H9 (cell line): ENCODE results near the gene ZNF382. TPM values are rescaled to one million over a fixed set of nuclear protein-coding genes. Genes with fewer than 3 reads are reported as not detected.

Experiments used
- DNase-seq: peaks from one replicate; pipeline ENCODE4 v3.0.0-alpha.2; 2017
- H2AFZ ChIP-seq: one replicate; pipeline ENCODE4 v1.6.1; 2013; ENCODE audit warnings: mild to moderate bottlenecking, low read length, control low read depth, moderate library complexity
- H2AK5ac ChIP-seq: 2 replicates; pipeline ENCODE4 v1.6.1; 2013; ENCODE audit warnings: low read length, control low read depth, mixed read lengths; ENCODE audit not compliant: insufficient read length
- H2BK120ac ChIP-seq: one replicate; pipeline ENCODE4 v1.6.1; 2013; ENCODE audit warnings: low read depth, mild to moderate bottlenecking, low read length, control low read depth, inconsistent platforms; ENCODE audit not compliant: poor library complexity, severe bottlenecking
- H2BK12ac ChIP-seq: 2 replicates; pipeline ENCODE4 v1.6.1; 2013; ENCODE audit warnings: low read length, control low read depth, mixed read lengths, low read depth; ENCODE audit not compliant: insufficient read length
- H2BK15ac ChIP-seq: 2 replicates; pipeline ENCODE4 v1.6.1; 2013; ENCODE audit warnings: low read depth, low read length, control low read depth
- H2BK20ac ChIP-seq: one replicate; pipeline ENCODE4 v1.6.1; 2013; ENCODE audit warnings: low read depth, mild to moderate bottlenecking, low read length, control low read depth, inconsistent platforms; ENCODE audit not compliant: poor library complexity, severe bottlenecking
- H2BK5ac ChIP-seq: 2 replicates; pipeline ENCODE4 v1.6.1; 2013; ENCODE audit warnings: low read length, control low read depth, mixed read lengths; ENCODE audit not compliant: insufficient read length
- H3K14ac ChIP-seq: 2 replicates; pipeline ENCODE4 v1.6.1; 2013; ENCODE audit warnings: low read length, control low read depth; ENCODE audit not compliant: insufficient read depth
- H3K18ac ChIP-seq: 2 replicates; pipeline ENCODE4 v1.6.1; 2013; ENCODE audit warnings: low read depth, mild to moderate bottlenecking, mixed read lengths, low read length, control low read depth; ENCODE audit not compliant: insufficient read length
- H3K23ac ChIP-seq: 2 replicates; pipeline ENCODE4 v1.6.1; 2013; ENCODE audit warnings: low read length, control low read depth, mixed read lengths, low read depth; ENCODE audit not compliant: insufficient read length
- H3K23me2 ChIP-seq: 2 replicates; pipeline ENCODE4 v1.6.1; 2013; ENCODE audit warnings: low read depth, mild to moderate bottlenecking, mixed read lengths, low read length, control low read depth; ENCODE audit not compliant: insufficient read length, poor library complexity, severe bottlenecking
- H3K27ac ChIP-seq: 2 replicates; pipeline ENCODE4 v1.5.1; 2013; ENCODE audit warnings: low read length, control low read depth, mixed read lengths, low read depth; ENCODE audit not compliant: insufficient read length
- H3K27me3 ChIP-seq: 2 replicates; pipeline ENCODE4 v1.6.1; 2013; ENCODE audit warnings: low read length, control low read depth, inconsistent platforms; ENCODE audit not compliant: insufficient read depth
- H3K4ac ChIP-seq: 2 replicates; pipeline ENCODE4 v1.6.1; 2013; ENCODE audit warnings: low read depth, mild to moderate bottlenecking, control low read depth, inconsistent platforms, low read length, moderate library complexity
- H3K4me1 ChIP-seq: 2 replicates; pipeline ENCODE4 v1.6.1; 2013; ENCODE audit warnings: low read length, control low read depth, inconsistent platforms; ENCODE audit not compliant: insufficient read depth
- H3K4me2 ChIP-seq: 2 replicates; pipeline ENCODE4 v1.6.1; 2013; ENCODE audit warnings: low read length, control low read depth, mixed read lengths; ENCODE audit not compliant: insufficient read length, insufficient read depth
- H3K56ac ChIP-seq: 2 replicates; pipeline ENCODE4 v1.6.1; 2013; ENCODE audit warnings: low read depth, mild to moderate bottlenecking, mixed read lengths, low read length, control low read depth; ENCODE audit not compliant: insufficient read length
- H3K79me1 ChIP-seq: 2 replicates; pipeline ENCODE4 v1.6.1; 2013; ENCODE audit warnings: low read depth, mild to moderate bottlenecking, moderate library complexity, low read length, control low read depth, inconsistent platforms; ENCODE audit not compliant: insufficient read depth, poor library complexity, severe bottlenecking
- H3K79me2 ChIP-seq: 2 replicates; pipeline ENCODE4 v1.6.1; 2013; ENCODE audit warnings: low read length, control low read depth, inconsistent platforms; ENCODE audit not compliant: insufficient read depth
- H3K9ac ChIP-seq: 2 replicates; pipeline ENCODE4 v1.6.1; 2013; ENCODE audit warnings: low read length, control low read depth, mixed read lengths; ENCODE audit not compliant: insufficient read length; ENCODE audit errors: extremely low read depth
- H3K9me3 ChIP-seq: one replicate; pipeline ENCODE4 v1.6.1; 2013; ENCODE audit warnings: low read depth, low read length, inconsistent platforms; ENCODE audit not compliant: control insufficient read depth
- H3T11ph ChIP-seq: one replicate; pipeline ENCODE4 v1.6.1; 2013; ENCODE audit warnings: mild to moderate bottlenecking, low read length, control low read depth, inconsistent platforms
- H4K20me1 ChIP-seq: one replicate; pipeline ENCODE4 v1.6.1; 2013; ENCODE audit not compliant: control insufficient read depth, insufficient read length, insufficient read depth
- H4K5ac ChIP-seq: 2 replicates; pipeline ENCODE4 v1.6.1; 2013; ENCODE audit warnings: low read depth, mild to moderate bottlenecking, mixed read lengths, low read length, control low read depth; ENCODE audit not compliant: insufficient read length
- H4K8ac ChIP-seq: replicated peaks from 2 replicates; pipeline ENCODE4 v1.6.1; 2013; ENCODE audit warnings: low read length, control low read depth, mixed read lengths, low read depth; ENCODE audit not compliant: insufficient read length
- H4K91ac ChIP-seq: 2 replicates; pipeline ENCODE4 v1.6.1; 2013; ENCODE audit warnings: low read depth, mild to moderate bottlenecking, moderate library complexity, mixed read lengths, low read length, control low read depth; ENCODE audit not compliant: insufficient read length
- H3K27ac Mint-ChIP-seq, 3 experiments: 2 replicates in 2 of 3; 3 replicates in 1 of 3; pipeline ENCODE4 v1.8.0; 2020 to 2021; ENCODE audit warnings: mixed read lengths in 3 of 3, mild to moderate bottlenecking in 1 of 3, moderate library complexity in 1 of 3
- H3K27me3 Mint-ChIP-seq: 2 replicates; pipeline ENCODE4 v1.8.0; 2021; ENCODE audit warnings: low read depth, mild to moderate bottlenecking, moderate library complexity, mixed read lengths
- H3K36me3 Mint-ChIP-seq, 3 experiments: 2 replicates in 2 of 3; 3 replicates in 1 of 3; pipeline ENCODE4 v1.8.0; 2020 to 2021; ENCODE audit warnings: low read depth in 3 of 3, mixed read lengths in 3 of 3; ENCODE audit not compliant: insufficient read depth in 1 of 3
- H3K4me1 Mint-ChIP-seq, 2 experiments: 2 replicates each; pipeline ENCODE4 v1.8.0; 2020; ENCODE audit warnings: mixed read lengths in 2 of 2
- H3K4me3 Mint-ChIP-seq, 2 experiments: 2 replicates in 1 of 2; 3 replicates in 1 of 2; pipeline ENCODE4 v1.8.0; 2020 to 2021; ENCODE audit warnings: mild to moderate bottlenecking in 2 of 2, mixed read lengths in 2 of 2, moderate library complexity in 1 of 2
- H3K9me3 Mint-ChIP-seq, 2 experiments: 2 replicates in 1 of 2; 3 replicates in 1 of 2; pipeline ENCODE4 v1.8.0; 2020; ENCODE audit warnings: mild to moderate bottlenecking in 2 of 2, mixed read lengths in 2 of 2, moderate library complexity in 1 of 2
- CTCF ChIP-seq: fragments of 200-600 bp; sonication (generic); conservative IDR thresholded peaks from 3 replicates; pipeline ENCODE4 v1.8.0; 2021; ENCODE audit warnings: antibody characterized with exemption, mild to moderate bottlenecking
- WGBS: extraction: QIAGEN DNeasy Blood & Tissue Kit; methylation state at CpG from one replicate; pipeline ENCODE4 v1.1.7; 2013; ENCODE audit warnings: missing lambda C conversion rate, low lambda C conversion rate, mixed read lengths; ENCODE audit not compliant: insufficient read length; ENCODE audit errors: extremely low coverage; 5-methylcytosine and 5-hydroxymethylcytosine counted together
- total RNA-seq: library from RNA; stranded (reverse); gene quantifications from 2 replicates; pipeline ENCODE4 v1.2.1, GENCODE V29; 2021

ZNF382 gene
- total RNA-seq, 1 experiment from 2014 or later = 10.8 TPM

DNA sequence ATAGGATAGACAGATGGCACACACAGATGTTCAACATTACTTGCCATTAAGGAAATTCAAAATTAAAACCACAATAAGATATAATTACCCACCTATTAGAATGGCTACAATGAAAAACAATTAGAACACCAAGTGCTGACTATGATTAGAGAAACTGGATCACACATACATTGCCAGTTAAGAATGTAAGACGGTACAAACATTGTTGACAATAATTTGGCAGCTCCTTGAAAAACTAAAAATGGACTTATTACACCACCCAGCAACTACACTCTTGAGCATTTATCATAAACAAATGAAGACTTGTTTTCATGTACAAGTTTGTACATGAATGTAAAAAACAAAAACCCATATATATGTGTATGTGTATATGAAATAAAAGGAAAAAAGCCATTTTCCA is 47.8 kb downstream of the ZNF382 start:
- Mint-ChIP-seq H3K4me3 (no peak overlapping the region), H3K27ac (no peak overlapping the region), H3K9me3 (peaks cover 50 to 66% of the 10 kb centered on the region in 2 experiments), H3K36me3 (peaks cover 63 to 83% (median 74%) of the 10 kb centered on the region in 3 experiments), H3K4me1 (no peaks in the 10 kb centered on the region), H3K27me3 (no peaks in the 10 kb centered on the region)
- H4K91ac ChIP-seq = no peak overlapping the region
- no peak overlapping the region for H3K18ac ChIP-seq
- no peaks in the 10 kb centered on the region for H3K79me1 ChIP-seq
- no peak overlapping the region for H2BK15ac ChIP-seq
- no peak for TF ChIP-seq CTCF
- H3T11ph ChIP-seq = no peak overlapping the region
- peaks cover 12% of the 10 kb centered on the region for H3K9me3 ChIP-seq
- no peaks in the 10 kb centered on the region for H3K23me2 ChIP-seq
- no peaks in the 10 kb centered on the region for H4K20me1 ChIP-seq
- H3K56ac ChIP-seq = no peak overlapping the region
- no peak overlapping the region for H2AFZ ChIP-seq
- H2BK12ac ChIP-seq = no peak overlapping the region
- H4K8ac ChIP-seq = no peak overlapping the region
- DNase-seq = no peak
- no peak overlapping the region for H2BK5ac ChIP-seq
- no peak overlapping the region for H2BK120ac ChIP-seq
- no peak overlapping the region for H3K4ac ChIP-seq
- H2BK20ac ChIP-seq = no peak overlapping the region
- no peak overlapping the region for H3K23ac ChIP-seq
- no peak overlapping the region for H2AK5ac ChIP-seq
- H3K9ac ChIP-seq = no peak overlapping the region
- H3K27ac ChIP-seq = no peak overlapping the region
- no peaks in the 10 kb centered on the region for H3K4me1 ChIP-seq
- H3K79me2 ChIP-seq = no peaks in the 10 kb centered on the region
- H3K4me2 ChIP-seq = no peak overlapping the region
- H4K5ac ChIP-seq = no peak overlapping the region
- no peak overlapping the region for H3K14ac ChIP-seq
- WGBS = no CpG with 5 or more reads among the region's 1 CpG
- no peaks in the 10 kb centered on the region for H3K27me3 ChIP-seq
